ENCODE results near the gene RBX1.
"Not testable (repeated sequence)": the region's sequence is repeated elsewhere in the genome, so short reads cannot be mapped to it uniquely, and the experiment has no call there.

The RBX1 gene

DNA sequence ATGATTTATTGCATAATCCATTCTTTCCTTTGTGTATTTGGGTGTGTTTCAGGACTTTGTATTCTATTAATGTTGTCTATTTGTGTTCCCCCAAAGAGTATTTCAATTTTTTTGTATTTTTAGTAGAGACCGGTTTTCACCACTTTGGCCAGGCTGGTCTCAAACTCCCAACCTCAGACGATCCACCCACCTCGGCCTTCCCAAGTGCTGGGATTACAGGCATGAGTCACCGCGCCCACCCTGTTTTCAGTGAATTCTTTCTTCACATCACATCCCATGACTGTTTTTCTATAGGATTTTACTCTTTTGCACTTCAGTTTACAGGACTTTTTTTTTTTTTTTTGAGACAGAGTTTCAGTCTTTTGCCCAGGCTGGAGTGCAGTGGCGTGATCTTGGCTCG is 46.3 kb downstream of the RBX1 start:
- no peaks in the 10 kb centered on the region for H3K36me3 ChIP-seq (ENCODE audit: control insufficient read depth in 2 of 2, insufficient read depth in 2 of 2, low read length in 2 of 2)
- H3K9me3 ChIP-seq (ENCODE audit: control insufficient read depth in 2 of 2, low read length in 2 of 2): no peaks in the 10 kb centered on the region
- H3K4me3 ChIP-seq (ENCODE audit: low read length in 2 of 2): no peak overlapping the region
- no peak overlapping the region for H3K9ac ChIP-seq (ENCODE audit: low read depth in 1 of 2, low read length in 2 of 2)
- no peak overlapping the region for H3K27ac ChIP-seq (ENCODE audit: low read depth in 2 of 2, low read length in 2 of 2)
- no peaks in the 10 kb centered on the region for H3K4me1 ChIP-seq (ENCODE audit: control insufficient read depth in 2 of 2, insufficient read depth in 2 of 2, low read length in 2 of 2)
- H3K27me3 ChIP-seq (ENCODE audit: control insufficient read depth in 2 of 2, insufficient read depth in 2 of 2, low read length in 2 of 2): no peaks in the 10 kb centered on the region

DNA sequence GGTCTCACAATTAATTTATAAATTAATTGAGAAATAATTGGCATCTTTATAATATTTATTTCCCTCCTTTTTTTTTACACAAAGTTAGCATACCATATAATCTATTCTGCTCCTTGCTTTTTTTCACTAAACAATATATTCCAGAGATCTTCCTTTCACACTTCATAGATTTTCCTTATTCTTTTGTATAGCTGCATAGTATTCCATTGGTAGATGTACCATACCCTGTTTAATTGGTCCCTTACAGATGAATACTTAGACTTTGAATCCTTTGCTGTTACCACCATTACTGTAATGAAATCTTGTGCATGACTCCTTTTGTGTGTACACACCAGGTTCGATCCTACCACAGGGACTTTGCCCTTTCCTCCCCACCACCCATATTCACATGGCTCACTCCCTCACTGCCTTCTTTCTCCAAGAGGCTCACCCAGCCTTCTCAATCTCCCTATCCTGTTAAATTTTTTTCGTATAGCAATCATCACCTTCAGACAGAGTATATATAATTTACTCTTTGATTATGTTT is 48.9 kb downstream of the RBX1 start:
- no peak overlapping the region for H3K4me3 ChIP-seq (ENCODE audit: low read length in 2 of 2)
- H3K4me1 ChIP-seq (ENCODE audit: control insufficient read depth in 2 of 2, insufficient read depth in 2 of 2, low read length in 2 of 2): no peaks in the 10 kb centered on the region
- H3K9me3 ChIP-seq (ENCODE audit: control insufficient read depth in 2 of 2, low read length in 2 of 2): no peaks in the 10 kb centered on the region
- H3K27ac ChIP-seq (ENCODE audit: low read depth in 2 of 2, low read length in 2 of 2): no peak overlapping the region
- H3K9ac ChIP-seq (ENCODE audit: low read depth in 1 of 2, low read length in 2 of 2): no peak overlapping the region
- no peaks in the 10 kb centered on the region for H3K27me3 ChIP-seq (ENCODE audit: control insufficient read depth in 2 of 2, insufficient read depth in 2 of 2, low read length in 2 of 2)
- no peaks in the 10 kb centered on the region for H3K36me3 ChIP-seq (ENCODE audit: control insufficient read depth in 2 of 2, insufficient read depth in 2 of 2, low read length in 2 of 2)

DNA sequence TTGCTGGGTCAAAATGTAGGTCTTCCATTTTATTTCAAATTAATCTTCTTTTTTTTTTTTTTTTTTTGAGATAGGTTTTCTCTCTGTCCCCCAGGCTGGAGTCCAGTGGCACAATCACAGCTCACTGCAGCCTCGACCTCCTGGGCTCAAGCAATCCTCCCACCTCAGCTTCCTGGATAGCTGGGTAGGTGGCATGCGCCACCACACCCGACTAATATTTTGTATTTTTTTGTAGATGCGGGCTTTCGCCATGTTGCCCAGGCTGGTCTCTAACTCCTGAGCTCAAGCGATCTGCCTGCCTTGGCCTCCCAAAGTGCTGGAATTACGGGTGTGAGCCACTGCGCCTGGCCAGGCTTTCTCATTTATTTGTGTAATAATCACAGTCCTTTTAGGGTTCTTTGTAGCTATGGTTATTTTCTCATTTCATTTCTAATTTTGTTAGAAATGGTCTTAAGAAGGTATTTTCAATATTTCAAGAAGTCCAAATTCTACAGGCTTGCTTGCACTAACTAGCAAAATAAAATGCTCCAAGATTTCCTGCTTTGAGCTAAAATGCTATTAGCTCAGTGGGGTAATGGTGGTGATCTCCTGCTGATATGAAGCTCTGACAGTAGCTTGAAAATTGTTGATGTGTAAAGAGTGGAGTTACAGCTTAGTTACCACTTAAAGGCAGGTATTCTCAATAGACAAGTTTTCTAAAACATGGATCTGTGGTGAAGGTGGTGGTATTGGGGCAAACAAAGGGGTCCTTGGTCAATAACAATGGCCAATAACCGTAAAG is 50.0 kb downstream of the RBX1 start:
- H3K9me3 ChIP-seq (ENCODE audit: control insufficient read depth in 2 of 2, low read length in 2 of 2): no peaks in the 10 kb centered on the region
- H3K27me3 ChIP-seq (ENCODE audit: control insufficient read depth in 2 of 2, insufficient read depth in 2 of 2, low read length in 2 of 2): no peaks in the 10 kb centered on the region
- no peak overlapping the region for H3K9ac ChIP-seq (ENCODE audit: low read depth in 1 of 2, low read length in 2 of 2)
- H3K27ac ChIP-seq (ENCODE audit: low read depth in 2 of 2, low read length in 2 of 2): no peak overlapping the region
- H3K4me3 ChIP-seq (ENCODE audit: low read length in 2 of 2): no peak overlapping the region
- no peaks in the 10 kb centered on the region for H3K36me3 ChIP-seq (ENCODE audit: control insufficient read depth in 2 of 2, insufficient read depth in 2 of 2, low read length in 2 of 2)
- no peaks in the 10 kb centered on the region for H3K4me1 ChIP-seq (ENCODE audit: control insufficient read depth in 2 of 2, insufficient read depth in 2 of 2, low read length in 2 of 2)

DNA sequence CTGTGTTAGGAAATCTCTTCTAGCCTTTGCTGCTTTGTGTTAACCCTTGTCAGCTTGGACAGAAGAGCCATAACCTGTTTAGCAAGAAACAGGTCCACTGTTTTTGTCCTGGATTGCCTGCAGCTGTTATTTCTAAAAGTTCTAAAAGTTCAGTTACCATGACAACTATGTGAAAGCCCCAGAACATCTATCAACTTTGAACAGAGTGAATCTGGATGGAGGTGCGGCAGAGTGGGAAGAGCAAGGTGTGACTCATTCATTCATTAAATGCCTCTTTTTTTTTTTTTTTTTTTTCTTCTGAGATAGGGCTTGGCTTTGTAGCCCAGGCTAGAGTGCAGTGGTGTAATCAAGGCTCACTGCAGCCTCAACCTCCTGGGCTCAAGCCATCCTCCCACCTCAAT is 50.5 kb downstream of the RBX1 start:
- Histone ChIP-seq H3K4me1 (ENCODE audit: control insufficient read depth in 2 of 2, insufficient read depth in 2 of 2, low read length in 2 of 2) (no peaks in the 10 kb centered on the region), H3K36me3 (ENCODE audit: control insufficient read depth in 2 of 2, insufficient read depth in 2 of 2, low read length in 2 of 2) (no peaks in the 10 kb centered on the region), H3K9me3 (ENCODE audit: control insufficient read depth in 2 of 2, low read length in 2 of 2) (no peaks in the 10 kb centered on the region), H3K9ac (ENCODE audit: low read depth in 1 of 2, low read length in 2 of 2) (no peak overlapping the region), H3K4me3 (ENCODE audit: low read length in 2 of 2) (no peak overlapping the region), H3K27ac (ENCODE audit: low read depth in 2 of 2, low read length in 2 of 2) (no peak overlapping the region), H3K27me3 (ENCODE audit: control insufficient read depth in 2 of 2, insufficient read depth in 2 of 2, low read length in 2 of 2) (no peaks in the 10 kb centered on the region)

DNA sequence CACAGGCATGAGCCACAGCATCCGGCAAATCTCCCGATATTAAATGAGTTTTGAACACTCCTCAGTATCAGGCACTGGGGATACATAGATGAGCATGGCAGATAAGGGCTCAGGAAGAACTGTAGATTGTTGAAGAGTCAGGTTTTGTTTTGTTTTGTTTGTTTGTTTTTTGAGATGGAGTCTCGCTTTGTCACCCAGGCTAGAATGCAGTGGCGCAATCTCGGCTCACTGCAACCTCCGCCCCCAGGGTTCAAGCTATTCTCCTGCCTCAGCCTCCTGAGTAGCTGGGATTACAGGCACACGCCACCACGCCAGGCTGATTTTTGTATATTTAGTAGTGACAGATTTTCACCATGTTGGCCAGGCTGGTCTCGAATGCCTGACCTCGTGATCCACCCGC is 51.2 kb downstream of the RBX1 start:
- H3K9me3 ChIP-seq (ENCODE audit: control insufficient read depth in 2 of 2, low read length in 2 of 2); H3K4me3 ChIP-seq (ENCODE audit: low read length in 2 of 2); H3K27me3 ChIP-seq (ENCODE audit: control insufficient read depth in 2 of 2, insufficient read depth in 2 of 2, low read length in 2 of 2); H3K27ac ChIP-seq (ENCODE audit: low read depth in 2 of 2, low read length in 2 of 2); H3K36me3 ChIP-seq (ENCODE audit: control insufficient read depth in 2 of 2, insufficient read depth in 2 of 2, low read length in 2 of 2); H3K4me1 ChIP-seq (ENCODE audit: control insufficient read depth in 2 of 2, insufficient read depth in 2 of 2, low read length in 2 of 2); H3K9ac ChIP-seq (ENCODE audit: low read depth in 1 of 2, low read length in 2 of 2): not testable (repeated sequence)

DNA sequence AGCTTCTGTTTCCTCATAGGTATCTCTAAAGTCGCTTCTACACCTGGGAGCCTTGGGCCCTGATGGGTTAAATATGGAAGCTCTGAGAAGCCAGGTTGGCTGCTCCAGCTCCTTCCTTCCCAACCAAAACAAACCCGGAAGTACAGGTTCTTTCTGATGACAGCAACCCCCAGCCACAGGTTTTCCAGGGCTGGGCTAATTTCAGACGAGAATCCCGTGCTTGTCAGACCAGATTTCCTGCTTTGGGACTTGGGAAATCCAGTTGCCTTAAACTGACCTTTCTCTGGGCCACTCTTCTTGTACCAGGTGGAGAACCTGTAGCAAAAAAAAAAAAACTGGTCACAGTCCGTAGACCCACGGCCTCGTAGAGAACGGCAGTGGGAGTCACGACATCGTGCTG is 51.9 kb downstream of the RBX1 start:
- Histone ChIP-seq H3K4me3 (ENCODE audit: low read length in 2 of 2) (no peak overlapping the region), H3K27ac (ENCODE audit: low read depth in 2 of 2, low read length in 2 of 2) (no peak overlapping the region), H3K27me3 (ENCODE audit: control insufficient read depth in 2 of 2, insufficient read depth in 2 of 2, low read length in 2 of 2) (no peaks in the 10 kb centered on the region), H3K4me1 (ENCODE audit: control insufficient read depth in 2 of 2, insufficient read depth in 2 of 2, low read length in 2 of 2) (no peaks in the 10 kb centered on the region), H3K9ac (ENCODE audit: low read depth in 1 of 2, low read length in 2 of 2) (no peak overlapping the region), H3K9me3 (ENCODE audit: control insufficient read depth in 2 of 2, low read length in 2 of 2) (no peaks in the 10 kb centered on the region), H3K36me3 (ENCODE audit: control insufficient read depth in 2 of 2, insufficient read depth in 2 of 2, low read length in 2 of 2) (no peaks in the 10 kb centered on the region)

DNA sequence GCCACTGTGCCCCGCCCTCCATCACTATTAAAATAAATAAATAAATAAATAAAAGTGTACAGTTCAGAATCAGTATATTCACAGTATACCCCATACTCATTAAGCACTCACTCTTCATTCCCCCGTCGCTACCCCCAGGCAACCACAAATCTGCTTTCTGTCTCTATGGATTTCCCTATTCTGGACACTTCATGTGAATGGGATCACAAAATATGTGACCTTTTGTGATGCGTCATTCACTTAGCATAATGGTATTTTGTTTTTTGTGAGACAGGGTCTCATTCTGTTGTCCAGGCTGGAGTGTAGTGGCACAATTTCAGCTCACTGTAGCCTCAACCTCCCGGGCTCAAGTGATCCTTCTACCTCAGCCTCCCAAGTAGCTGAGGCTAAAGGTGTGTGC is 52.8 kb downstream of the RBX1 start:
- Histone ChIP-seq H3K9ac (ENCODE audit: low read depth in 1 of 2, low read length in 2 of 2) (no peak overlapping the region), H3K4me1 (ENCODE audit: control insufficient read depth in 2 of 2, insufficient read depth in 2 of 2, low read length in 2 of 2) (no peaks in the 10 kb centered on the region), H3K27me3 (ENCODE audit: control insufficient read depth in 2 of 2, insufficient read depth in 2 of 2, low read length in 2 of 2) (no peaks in the 10 kb centered on the region), H3K27ac (ENCODE audit: low read depth in 2 of 2, low read length in 2 of 2) (no peak overlapping the region), H3K9me3 (ENCODE audit: control insufficient read depth in 2 of 2, low read length in 2 of 2) (no peaks in the 10 kb centered on the region), H3K4me3 (ENCODE audit: low read length in 2 of 2) (no peak overlapping the region), H3K36me3 (ENCODE audit: control insufficient read depth in 2 of 2, insufficient read depth in 2 of 2, low read length in 2 of 2) (no peaks in the 10 kb centered on the region)

DNA sequence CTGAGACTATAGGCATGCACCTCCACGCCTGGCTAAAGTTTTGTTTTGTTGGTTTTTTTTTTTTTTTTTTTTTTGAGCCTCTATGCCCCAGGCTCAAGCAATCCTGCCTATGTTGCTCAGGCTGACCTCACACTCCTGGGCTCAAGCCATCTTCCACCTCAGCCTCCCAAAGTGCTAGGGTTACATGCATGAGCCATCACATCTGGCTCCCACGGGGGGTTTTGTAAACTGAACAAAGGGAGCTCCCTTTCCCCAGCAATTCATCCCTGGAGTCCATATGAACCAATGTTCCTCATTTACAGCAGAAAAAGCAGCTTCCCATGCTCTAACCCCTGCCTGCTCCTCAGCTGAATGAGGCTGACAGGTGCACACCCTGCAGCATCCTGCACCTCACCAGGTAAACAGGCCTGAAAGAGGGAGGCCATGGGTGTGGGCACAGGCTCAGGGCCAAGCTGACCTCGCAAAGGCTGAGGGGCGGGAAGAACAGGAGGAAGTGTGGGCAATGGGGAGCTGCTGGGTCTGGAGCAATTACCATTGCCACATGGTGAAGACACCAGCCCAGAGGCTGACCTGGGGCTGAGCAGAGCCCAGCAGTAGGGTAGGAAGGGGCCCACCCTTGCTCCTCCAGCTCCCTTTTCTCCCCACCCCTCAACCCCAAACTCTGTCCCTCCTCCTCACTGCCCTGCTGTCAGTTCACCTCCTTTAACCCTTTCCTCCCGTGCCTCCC is 58.2 kb downstream of the RBX1 start:
- Histone ChIP-seq H3K4me1 (ENCODE audit: control insufficient read depth in 2 of 2, insufficient read depth in 2 of 2, low read length in 2 of 2) (peaks cover 0 to 2% of the 10 kb centered on the region in 2 donors), H3K36me3 (ENCODE audit: control insufficient read depth in 2 of 2, insufficient read depth in 2 of 2, low read length in 2 of 2) (no peaks in the 10 kb centered on the region), H3K27me3 (ENCODE audit: control insufficient read depth in 2 of 2, insufficient read depth in 2 of 2, low read length in 2 of 2) (no peaks in the 10 kb centered on the region), H3K9me3 (ENCODE audit: control insufficient read depth in 2 of 2, low read length in 2 of 2) (no peaks in the 10 kb centered on the region), H3K4me3 (ENCODE audit: low read length in 2 of 2) (no peak overlapping the region), H3K9ac (ENCODE audit: low read depth in 1 of 2, low read length in 2 of 2) (no peak overlapping the region), H3K27ac (ENCODE audit: low read depth in 2 of 2, low read length in 2 of 2) (no peak overlapping the region)

DNA sequence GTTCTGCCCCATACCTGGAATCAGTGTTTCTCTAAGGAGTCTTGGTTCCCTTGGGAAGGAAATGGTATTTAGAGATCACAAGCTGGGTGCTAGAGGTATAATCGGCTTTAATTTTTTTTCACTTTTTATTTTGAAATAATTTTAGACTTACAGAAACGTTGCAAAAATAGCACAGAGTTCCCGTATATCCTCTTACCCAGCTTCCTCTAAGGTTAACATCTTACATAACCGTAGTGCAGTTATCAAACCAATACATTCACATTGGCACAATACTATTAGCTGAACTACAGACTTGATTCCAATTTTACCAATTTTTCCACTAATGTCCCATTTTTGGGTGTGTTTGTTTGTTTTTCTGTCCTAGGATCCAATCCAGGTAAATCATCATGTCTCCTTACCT is 63.8 kb downstream of the RBX1 start:
- Histone ChIP-seq H3K9ac (ENCODE audit: low read depth in 1 of 2, low read length in 2 of 2) (no peak overlapping the region), H3K36me3 (ENCODE audit: control insufficient read depth in 2 of 2, insufficient read depth in 2 of 2, low read length in 2 of 2) (no peaks in the 10 kb centered on the region), H3K27me3 (ENCODE audit: control insufficient read depth in 2 of 2, insufficient read depth in 2 of 2, low read length in 2 of 2) (no peaks in the 10 kb centered on the region), H3K9me3 (ENCODE audit: control insufficient read depth in 2 of 2, low read length in 2 of 2) (no peaks in the 10 kb centered on the region), H3K27ac (ENCODE audit: low read depth in 2 of 2, low read length in 2 of 2) (no peak overlapping the region), H3K4me1 (ENCODE audit: control insufficient read depth in 2 of 2, insufficient read depth in 2 of 2, low read length in 2 of 2) (no peaks in the 10 kb centered on the region), H3K4me3 (ENCODE audit: low read length in 2 of 2) (no peak overlapping the region)

DNA sequence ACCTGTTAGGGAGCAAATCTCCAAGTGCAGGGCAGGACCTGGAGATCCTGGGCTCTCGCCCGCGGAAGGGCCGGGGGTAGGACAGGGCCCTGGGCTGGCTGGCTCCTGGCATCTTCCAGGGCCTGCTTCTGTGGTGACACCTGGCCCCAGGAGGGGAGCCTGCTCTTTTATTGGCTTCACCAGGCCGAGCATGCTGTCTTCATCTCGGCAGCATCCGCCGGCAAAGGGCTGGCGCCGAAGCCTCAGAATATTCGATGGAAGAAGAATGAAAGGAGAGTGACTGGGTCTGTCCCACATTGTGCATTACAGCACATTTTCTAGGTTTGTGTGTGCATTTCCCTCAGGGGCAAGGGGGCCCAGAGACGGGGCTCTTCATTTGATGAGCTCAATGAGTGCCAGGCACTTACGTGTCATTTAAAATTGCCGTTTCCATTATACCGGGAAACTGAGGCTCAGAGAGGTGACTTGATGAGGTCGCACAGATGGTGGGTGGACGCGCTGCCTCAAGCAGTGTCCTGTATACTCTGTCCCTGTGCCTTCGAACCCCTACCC is 70.0 kb downstream of the RBX1 start:
- no peaks in the 10 kb centered on the region for H3K27me3 ChIP-seq (ENCODE audit: control insufficient read depth in 2 of 2, insufficient read depth in 2 of 2, low read length in 2 of 2)
- H3K9ac ChIP-seq (ENCODE audit: low read depth in 1 of 2, low read length in 2 of 2): peak overlapping the region; percentile 79
- H3K36me3 ChIP-seq (ENCODE audit: control insufficient read depth in 2 of 2, insufficient read depth in 2 of 2, low read length in 2 of 2): no peaks in the 10 kb centered on the region
- H3K4me3 ChIP-seq (ENCODE audit: low read length in 2 of 2): peak overlapping the region; percentile 67 to 84
- peaks cover 5 to 9% of the 10 kb centered on the region in 2 donors for H3K4me1 ChIP-seq (ENCODE audit: control insufficient read depth in 2 of 2, insufficient read depth in 2 of 2, low read length in 2 of 2)
- peak overlapping the region; percentile 97 to 98 for H3K27ac ChIP-seq (ENCODE audit: low read depth in 2 of 2, low read length in 2 of 2)
- H3K9me3 ChIP-seq (ENCODE audit: control insufficient read depth in 2 of 2, low read length in 2 of 2): no peaks in the 10 kb centered on the region

All from mucosa of rectum (tissue), 2 donors.